Naive thymus-derived CD4-positive, alpha-beta T cell (primary cell): ENCODE results near the gene MMP21. TPM values are rescaled to one million over a fixed set of nuclear protein-coding genes. Genes with fewer than 3 reads are reported as not detected.

Source experiments
- ATAC-seq: fragments of 150-1000 bp; cut with Tn5 transposase; 2 replicates; pipeline ENCODE4 v1.10.0; 2021; ENCODE audit warnings: mild to moderate bottlenecking, moderate library complexity
- CTCF ChIA-PET: fragments of 350-600 bp; sonication (Branson Sonifier 250); formaldehyde crosslinking; loops from one replicate; lab custom pipeline; 2021; ENCODE audit warnings: antibody characterized with exemption; lab: Charles Lee
- POLR2A ChIA-PET: fragments of 350-600 bp; sonication (Branson Sonifier 250); formaldehyde crosslinking; loops from one replicate; lab custom pipeline; 2021; ENCODE audit warnings: antibody characterized with exemption, inconsistent platforms; lab: Charles Lee
- DNase-seq, 9 donors: peaks; one replicate each; pipeline versions ENCODE4 v3.0.0 to v3.0.0-alpha.2; 2020 to 2022; ENCODE audit warnings: mixed read lengths in 1 of 9
- H3K27ac ChIP-seq: one replicate; pipeline ENCODE4 v1.7.0; 2013; ENCODE audit warnings: mild to moderate bottlenecking, low read depth, low read length, moderate library complexity
- H3K27me3 ChIP-seq, 2 donors: one replicate each; pipeline ENCODE4 v1.7.0; 2013; ENCODE audit warnings: low read length in 2 of 2, mild to moderate bottlenecking in 2 of 2, moderate library complexity in 2 of 2; ENCODE audit not compliant: control insufficient read depth in 2 of 2, insufficient read depth in 2 of 2
- H3K36me3 ChIP-seq, 3 experiments: 1 replicate in 2 of 3; 2 replicates in 1 of 3; pipeline ENCODE4 v1.7.0; 2013; ENCODE audit warnings: low read length in 3 of 3, mild to moderate bottlenecking in 3 of 3, moderate library complexity in 1 of 3; ENCODE audit not compliant: insufficient read depth in 3 of 3, control insufficient read depth in 2 of 3
- H3K4me1 ChIP-seq, 2 donors: one replicate each; pipeline ENCODE4 v1.7.0; 2013; ENCODE audit warnings: low read length in 2 of 2, mild to moderate bottlenecking in 2 of 2, moderate library complexity in 1 of 2; ENCODE audit not compliant: control insufficient read depth in 2 of 2, insufficient read depth in 2 of 2
- H3K4me3 ChIP-seq: 2 replicates; pipeline ENCODE4 v1.7.0; 2013; ENCODE audit warnings: mild to moderate bottlenecking, low read length
- H3K9me3 ChIP-seq, 3 experiments: 1 replicate in 2 of 3; 2 replicates in 1 of 3; pipeline ENCODE4 v1.7.0; 2013; ENCODE audit warnings: low read length in 3 of 3; ENCODE audit not compliant: control insufficient read depth in 2 of 3
- H3K27ac Mint-ChIP-seq, 9 donors: one replicate each; pipeline ENCODE4 v1.8.0; 2020 to 2022; ENCODE audit warnings: mixed read lengths in 9 of 9, mild to moderate bottlenecking in 8 of 9, moderate library complexity in 5 of 9, inconsistent platforms in 2 of 9
- H3K27me3 Mint-ChIP-seq, 5 donors: one replicate each; pipeline ENCODE4 v1.8.0; 2021 to 2022; ENCODE audit warnings: mixed read lengths in 5 of 5, mild to moderate bottlenecking in 1 of 5
- H3K36me3 Mint-ChIP-seq, 5 donors: one replicate each; pipeline ENCODE4 v1.8.0; 2020 to 2022; ENCODE audit warnings: mixed read lengths in 5 of 5, mild to moderate bottlenecking in 3 of 5, inconsistent platforms in 1 of 5
- H3K4me1 Mint-ChIP-seq, 7 donors: one replicate each; pipeline ENCODE4 v1.8.0; 2020 to 2022; ENCODE audit warnings: mixed read lengths in 7 of 7, mild to moderate bottlenecking in 3 of 7, inconsistent platforms in 1 of 7
- H3K4me3 Mint-ChIP-seq, 10 donors: one replicate each; pipeline ENCODE4 v1.8.0; 2020 to 2022; ENCODE audit warnings: mild to moderate bottlenecking in 10 of 10, mixed read lengths in 10 of 10, moderate library complexity in 6 of 10, inconsistent platforms in 2 of 10
- H3K9me3 Mint-ChIP-seq, 11 donors: one replicate each; pipeline ENCODE4 v1.8.0; 2020 to 2022; ENCODE audit warnings: mixed read lengths in 11 of 11, mild to moderate bottlenecking in 4 of 11, inconsistent platforms in 1 of 11, moderate library complexity in 1 of 11
- intact Hi-C, 2 donors: fragments of 100-400 bp; cut with micrococcal nuclease; formaldehyde crosslinking; loops; one replicate each; pipeline ENCODE4 v1.15.1; 2023
- polyA plus RNA-seq, 2 donors: library from polyadenylated mRNA; unstranded; fragments of 300-500 nt; fragmentation: Illumina TruSeq; gene quantifications; one replicate each; pipeline ENCODE4 v1.2.3, GENCODE V29; 2021
- total RNA-seq, 6 experiments: library from RNA in 5 of 6; stranded (reverse) in 5 of 6; gene quantifications; 1 replicate in 5 of 6; 2 replicates in 1 of 6; pipeline ENCODE4 v1.2.3 and lab custom pipeline; 2021 to 2026

The MMP21 gene
- total and polyA plus RNA-seq, 7 experiments from 2014 or later, result 0.29 to 0.84 (median 0.40) TPM; not detected in 2

GRCh38 chr10:125769175-125769574 is 6.4 kb downstream of the MMP21 start:
- no peaks in the 10 kb centered on the region for H3K9me3 ChIP-seq
- Mint-ChIP-seq H3K9me3 (no peaks in the 10 kb centered on the region), H3K4me1 (peaks cover 0 to 2% (median 0%) of the 10 kb centered on the region in 7 donors), H3K4me3 (no peak overlapping the region), H3K27ac (peak overlapping the region in 1 of 9 donors; percentile 12), H3K36me3 (peaks cover 11 to 36% (median 22%) of the 10 kb centered on the region in 5 donors), H3K27me3 (peaks cover 0 to 1% (median under 1%) of the 10 kb centered on the region in 5 donors)
- ATAC-seq, result no peak
- DNase-seq, result no peak
- H3K4me3 ChIP-seq, result no peak overlapping the region
- no peaks in the 10 kb centered on the region for H3K27me3 ChIP-seq
- ChIA-PET POLR2A (no interaction called here), CTCF (no interaction called here)
- H3K36me3 ChIP-seq, result peaks cover 0 to 29% (median 2%) of the 10 kb centered on the region in 3 experiments
- intact Hi-C loops, result no loop called here
- no peak overlapping the region for H3K27ac ChIP-seq
- no peaks in the 10 kb centered on the region for H3K4me1 ChIP-seq

GRCh38 chr10:125768219-125768855 is 7.3 kb downstream of the MMP21 start:
- Mint-ChIP-seq H3K4me3 (no peak overlapping the region), H3K36me3 (peaks cover 13 to 42% (median 29%) of the 10 kb centered on the region in 5 donors), H3K4me1 (no peaks in the 10 kb centered on the region), H3K9me3 (no peaks in the 10 kb centered on the region), H3K27me3 (no peaks in the 10 kb centered on the region), H3K27ac (peak overlapping the region in 2 of 9 donors; percentile 11 to 21)
- peaks cover 3 to 37% (median 5%) of the 10 kb centered on the region in 3 experiments for H3K36me3 ChIP-seq
- ATAC-seq (no peak), DNase-seq (no peak)
- H3K27me3 ChIP-seq, result no peaks in the 10 kb centered on the region
- H3K4me1 ChIP-seq, result no peaks in the 10 kb centered on the region
- ChIA-PET CTCF (no interaction called here), POLR2A (no interaction called here)
- H3K27ac ChIP-seq, result no peak overlapping the region
- intact Hi-C loops, result no loop called here
- no peak overlapping the region for H3K4me3 ChIP-seq
- no peaks in the 10 kb centered on the region for H3K9me3 ChIP-seq

- H3K27me3 ChIP-seq, result no peaks in the 10 kb centered on the region
- peaks cover 8 to 56% (median 10%) of the 10 kb centered on the region in 3 experiments for H3K36me3 ChIP-seq
- no peaks in the 10 kb centered on the region for H3K9me3 ChIP-seq
- DNase-seq (no peak), ATAC-seq (no peak)
- ChIA-PET POLR2A (no interaction called here), CTCF (no interaction called here)
- H3K27ac ChIP-seq, result no peak overlapping the region
- intact Hi-C loops, result no loop called here
- H3K27ac Mint-ChIP-seq, result peak overlapping the region in 2 of 9 donors; percentile 19 to 40
- no peaks in the 10 kb centered on the region for H3K4me1 ChIP-seq
- H3K4me3 Mint-ChIP-seq, result no peak overlapping the region
- H3K36me3 Mint-ChIP-seq, result peaks cover 20 to 60% (median 30%) of the 10 kb centered on the region in 5 donors
- H3K27me3 Mint-ChIP-seq, result no peaks in the 10 kb centered on the region
- H3K9me3 Mint-ChIP-seq, result no peaks in the 10 kb centered on the region
- no peaks in the 10 kb centered on the region for H3K4me1 Mint-ChIP-seq
- no peak overlapping the region for H3K4me3 ChIP-seq
Measured at GRCh38 chr10:125766511-125766910, 9.1 kb downstream of the MMP21 start.

GRCh38 chr10:125765835-125766234 is 9.8 kb downstream of the MMP21 start:
- ATAC-seq, result no peak

GRCh38 chr10:125762692-125763648 is 12.7 kb downstream of the MMP21 start:
- H3K27me3 Mint-ChIP-seq, result no peaks in the 10 kb centered on the region
- H3K9me3 Mint-ChIP-seq, result no peaks in the 10 kb centered on the region
- Histone ChIP-seq H3K4me1 (no peaks in the 10 kb centered on the region), H3K9me3 (no peaks in the 10 kb centered on the region), H3K27ac (no peak overlapping the region), H3K36me3 (peaks cover 8 to 69% (median 19%) of the 10 kb centered on the region in 3 experiments), H3K4me3 (no peak overlapping the region), H3K27me3 (no peaks in the 10 kb centered on the region)
- H3K4me3 Mint-ChIP-seq, result no peak overlapping the region
- ATAC-seq, result no peak
- no peak for DNase-seq
- H3K27ac Mint-ChIP-seq, result peak overlapping the region in 1 of 9 donors; percentile 21
- intact Hi-C loops, result no loop called here
- H3K4me1 Mint-ChIP-seq, result no peaks in the 10 kb centered on the region
- peaks cover 32 to 72% (median 43%) of the 10 kb centered on the region in 5 donors for H3K36me3 Mint-ChIP-seq
- POLR2A ChIA-PET, result no interaction called here
- CTCF ChIA-PET, result no interaction called here

More at GRCh38 chr10:125765835-125766234, 9.8 kb downstream of the MMP21 start:
- ChIA-PET POLR2A (no interaction called here), CTCF (no interaction called here)
- Histone ChIP-seq H3K4me1 (no peaks in the 10 kb centered on the region), H3K9me3 (no peaks in the 10 kb centered on the region), H3K36me3 (peaks cover 8 to 58% (median 10%) of the 10 kb centered on the region in 3 experiments), H3K4me3 (no peak overlapping the region), H3K27ac (no peak overlapping the region), H3K27me3 (no peaks in the 10 kb centered on the region)
- H3K4me1 Mint-ChIP-seq, result no peaks in the 10 kb centered on the region
- peak overlapping the region in 3 of 9 donors; percentile 9 to 30 (median 19) for H3K27ac Mint-ChIP-seq
- DNase-seq, result no peak
- H3K4me3 Mint-ChIP-seq, result no peak overlapping the region
- H3K36me3 Mint-ChIP-seq, result peaks cover 20 to 64% (median 30%) of the 10 kb centered on the region in 5 donors
- H3K27me3 Mint-ChIP-seq, result no peaks in the 10 kb centered on the region
- H3K9me3 Mint-ChIP-seq, result no peaks in the 10 kb centered on the region
- intact Hi-C loops, result no loop called here

- Histone ChIP-seq H3K27ac (no peak overlapping the region), H3K9me3 (no peaks in the 10 kb centered on the region), H3K4me1 (no peaks in the 10 kb centered on the region), H3K27me3 (no peaks in the 10 kb centered on the region), H3K36me3 (peaks cover 8 to 75% (median 19%) of the 10 kb centered on the region in 3 experiments), H3K4me3 (no peak overlapping the region)
- intact Hi-C loops, result no loop called here
- POLR2A ChIA-PET, result no interaction called here
- Mint-ChIP-seq H3K27ac (peak overlapping the region in 1 of 9 donors; percentile 33), H3K9me3 (no peaks in the 10 kb centered on the region), H3K27me3 (no peaks in the 10 kb centered on the region), H3K4me3 (no peak overlapping the region), H3K4me1 (no peaks in the 10 kb centered on the region), H3K36me3 (peaks cover 35 to 75% (median 44%) of the 10 kb centered on the region in 5 donors)
- DNase-seq (no peak), ATAC-seq (no peak)
- CTCF ChIA-PET, result no interaction called here
Measured at GRCh38 chr10:125761961-125762360, 13.7 kb downstream of the MMP21 start.
